HG02798 (cell line): ENCODE data around the gene CIT.
"Not testable (repeated sequence)": the region's sequence is repeated elsewhere in the genome, so short reads cannot be mapped to it uniquely, and the experiment has no call there.

Experiments
- ATAC-seq: cut with Tn5 transposase; IDR thresholded peaks from one replicate; pipeline ENCODE4 v1.9.1; 2021; ENCODE audit warnings: mild to moderate bottlenecking; ENCODE audit not compliant: unreplicated experiment, poor library complexity

Gene CIT

DNA sequence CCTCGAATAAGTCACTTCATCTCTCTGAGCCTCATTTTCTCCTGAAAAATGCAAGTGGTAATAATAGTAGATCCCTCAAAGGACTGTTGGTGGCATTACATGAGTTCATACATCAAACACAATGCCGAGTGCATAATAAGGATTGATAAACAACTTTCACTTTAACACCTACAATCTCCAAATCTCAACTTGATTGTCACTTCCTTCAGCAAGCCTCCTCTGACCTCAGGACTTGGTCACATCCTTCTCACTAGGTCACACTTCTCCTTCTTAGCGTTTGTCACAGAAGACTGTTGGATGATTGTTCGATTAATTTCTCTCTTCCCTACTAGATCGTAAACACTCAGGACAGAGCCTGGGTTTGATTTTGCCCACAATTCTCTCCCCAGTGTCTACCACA lies 217.0 kb downstream of the CIT start:
- no peak for ATAC-seq

DNA sequence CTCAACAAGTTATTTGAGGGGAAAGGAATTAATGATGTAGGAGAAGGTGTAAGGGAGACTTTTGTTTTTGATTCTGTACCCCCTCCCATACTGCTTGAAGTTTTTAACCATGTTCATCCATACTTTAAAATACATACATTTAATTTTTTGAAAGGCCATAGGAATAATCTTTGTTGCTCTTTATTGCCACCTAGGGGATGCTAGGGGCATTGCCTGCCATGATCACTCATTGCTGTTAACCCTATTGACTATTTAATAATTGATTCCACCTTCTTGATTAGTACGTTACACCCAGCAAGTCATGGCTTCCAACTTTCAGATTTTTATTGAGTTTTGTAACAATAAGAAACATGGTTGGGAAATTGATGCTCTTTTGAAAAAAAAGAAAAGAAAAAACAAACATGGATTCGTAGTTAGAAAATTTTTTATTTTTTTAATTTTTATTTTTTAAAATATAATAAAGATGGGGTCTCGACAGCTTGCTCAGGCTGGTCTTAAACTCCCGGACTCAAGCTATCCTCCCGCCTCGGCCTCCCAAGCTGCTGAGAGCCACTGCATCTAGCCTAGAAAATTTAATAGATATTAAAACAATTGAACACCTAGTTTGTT lies 217.7 kb downstream of the CIT start:
- ATAC-seq: no peak

DNA sequence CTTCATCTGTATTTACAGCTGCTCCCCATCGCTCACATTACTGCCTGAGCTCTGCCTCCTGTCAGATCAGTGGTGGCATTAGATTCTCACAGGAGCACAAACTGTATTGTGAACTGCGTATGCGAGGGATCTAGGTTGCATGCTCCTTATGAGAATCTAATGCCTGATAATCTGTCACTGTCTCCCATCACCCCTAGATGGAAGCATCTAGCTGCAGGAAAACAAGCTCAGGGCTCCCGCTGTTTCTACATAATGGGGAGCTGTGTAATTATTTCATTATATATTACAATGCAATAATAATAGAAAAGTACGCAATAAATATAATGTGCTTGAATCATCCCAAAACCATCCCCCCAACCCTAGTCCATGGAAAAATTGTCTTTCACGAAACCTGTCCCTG lies 219.0 kb downstream of the CIT start:
- ATAC-seq: not testable (repeated sequence)

DNA sequence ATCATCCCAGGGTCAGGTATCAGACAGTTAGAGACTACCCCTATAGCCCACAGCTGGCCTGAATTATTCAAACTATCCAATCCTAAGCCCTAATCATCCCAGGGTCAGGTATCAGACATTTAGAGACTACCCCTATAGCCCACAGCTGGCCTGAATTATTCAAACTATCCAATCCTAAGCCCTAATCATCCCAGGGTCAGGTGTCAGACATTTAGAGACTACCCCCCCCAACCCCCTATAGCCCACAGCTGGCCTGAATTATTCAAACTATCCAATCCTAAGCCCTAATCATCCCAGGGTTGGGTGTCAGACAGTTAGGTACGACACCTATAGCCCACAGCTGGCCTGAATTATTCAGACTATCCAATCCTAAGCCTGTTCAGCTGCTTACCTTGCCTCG lies 220.1 kb downstream of the CIT start:
- not testable (repeated sequence) for ATAC-seq

DNA sequence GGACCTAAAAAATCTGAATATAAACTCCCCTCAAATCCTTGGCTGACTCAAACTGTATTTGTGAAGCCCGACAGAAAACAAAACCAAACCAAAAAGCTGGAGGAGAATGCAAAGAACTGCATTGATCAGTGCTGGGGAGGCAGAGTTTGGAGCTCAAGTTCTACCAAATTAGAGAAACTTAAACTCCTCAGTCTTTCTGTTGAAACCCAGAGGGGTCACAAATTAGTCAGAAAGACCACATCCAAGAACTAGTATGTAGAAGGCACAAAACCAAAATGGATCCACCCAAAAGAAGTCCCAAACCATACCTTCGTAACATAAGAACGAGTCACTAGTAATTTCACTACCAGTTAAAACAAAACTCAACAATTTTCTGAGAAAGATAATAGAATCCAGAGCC lies 224.5 kb downstream of the CIT start:
- no peak for ATAC-seq

DNA sequence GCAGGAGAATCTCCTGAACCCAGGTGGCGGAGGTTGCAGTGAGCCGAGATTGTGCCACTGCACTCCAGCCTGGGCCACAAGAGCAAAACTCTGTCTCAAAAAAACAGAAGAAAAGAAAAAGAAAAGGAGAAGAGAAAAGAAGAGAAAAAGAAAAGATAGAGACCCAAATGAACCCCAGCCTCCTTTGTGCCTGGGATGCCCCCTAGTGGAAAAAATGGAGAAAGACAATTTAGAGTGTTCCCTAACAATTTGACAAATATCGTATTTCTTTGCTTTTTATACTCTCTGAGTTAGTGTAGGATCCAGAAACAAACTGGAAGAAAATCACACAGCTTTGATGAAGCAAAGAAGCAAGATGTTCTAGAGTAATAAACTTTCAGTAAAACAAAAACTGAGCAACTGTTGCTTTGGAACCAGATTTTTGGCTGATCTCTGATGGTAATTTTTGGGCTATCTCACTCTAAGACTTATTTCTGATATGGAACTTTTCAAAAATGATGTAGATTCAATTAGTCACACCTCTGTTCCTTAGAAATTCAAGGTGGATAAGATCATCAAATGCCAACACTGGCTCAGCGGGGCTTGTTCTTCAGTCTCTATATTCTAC lies 227.8 kb downstream of the CIT start:
- no peak for ATAC-seq

DNA sequence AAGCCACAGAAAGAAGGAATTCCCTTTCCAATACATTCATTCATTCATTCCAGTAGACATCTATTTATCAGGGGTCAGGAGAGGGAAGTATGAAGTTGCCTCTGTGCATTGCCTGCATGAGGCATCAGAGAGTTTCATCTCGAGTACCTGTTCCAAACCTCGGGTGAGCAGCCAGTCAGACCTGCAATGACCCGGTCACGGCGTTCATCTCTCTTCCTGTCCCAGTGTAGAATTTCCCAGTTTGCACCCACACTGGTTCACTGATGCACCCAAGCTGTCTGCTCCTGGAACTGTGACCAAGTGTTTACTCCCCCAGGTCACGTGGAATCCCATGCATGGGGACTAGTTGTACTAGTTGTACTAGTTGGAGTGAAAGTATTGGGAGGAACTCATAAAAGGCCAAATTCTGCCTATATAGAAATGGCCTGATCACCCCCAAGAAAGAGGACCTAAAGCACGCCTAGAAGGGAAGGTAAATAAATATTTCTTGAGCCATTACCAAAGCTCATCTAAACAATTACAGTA lies 231.5 kb downstream of the CIT start:
- no peak for ATAC-seq

DNA sequence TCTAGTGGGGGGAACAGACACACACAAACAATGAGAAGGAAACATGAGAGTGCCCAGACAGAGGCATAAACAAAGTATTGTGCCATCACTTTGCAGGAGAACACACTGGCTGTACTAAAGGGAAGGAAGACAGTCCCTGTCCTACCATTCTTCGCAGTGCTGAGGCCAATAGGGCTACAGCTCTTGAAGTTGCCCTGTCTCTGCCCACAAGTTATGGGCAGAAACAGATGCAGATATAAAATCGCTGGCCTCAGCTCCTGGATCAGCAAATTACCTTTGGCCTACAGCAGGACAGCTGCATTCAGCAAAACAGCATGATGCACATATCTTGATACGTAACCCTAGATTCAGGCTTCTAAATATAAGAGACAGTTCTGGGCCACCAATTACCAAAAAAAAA lies 232.2 kb downstream of the CIT start:
- no peak for ATAC-seq

DNA sequence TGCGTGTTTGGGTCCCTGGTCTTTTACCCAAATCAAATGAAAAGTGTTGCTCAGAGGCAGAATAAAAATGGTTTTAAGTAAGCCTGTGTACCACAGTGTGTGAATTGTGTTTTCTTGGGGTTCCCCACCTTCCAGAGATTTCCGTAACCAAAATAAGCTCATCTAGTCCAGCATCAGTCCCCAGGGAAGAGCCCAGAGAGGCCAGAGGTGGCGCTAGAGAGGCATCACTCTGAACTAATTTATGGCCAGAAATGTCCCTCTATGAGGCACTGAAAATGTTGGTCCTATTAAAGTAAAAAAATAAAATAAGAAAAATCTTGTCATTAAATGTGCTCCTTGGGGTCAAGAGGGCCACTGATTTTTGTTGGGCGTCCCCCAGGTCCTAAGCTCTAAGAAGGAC lies 234.1 kb downstream of the CIT start:
- ATAC-seq: no peak
